ENCODE results near the gene ARFGAP1.

The ARFGAP1 gene

GRCh38 chr20:63307538-63308217 is 35.1 kb downstream of the ARFGAP1 start:
- no peak for DNase-seq (ENCODE audit: low read depth in 2 of 2)

GRCh38 chr20:63308218-63308911 is 35.8 kb downstream of the ARFGAP1 start:
- no peak for DNase-seq (ENCODE audit: low read depth in 2 of 2)

- no peak for DNase-seq (ENCODE audit: low read depth in 2 of 2)
Observed at GRCh38 chr20:63309261-63310071, 36.9 kb downstream of the ARFGAP1 start.

GRCh38 chr20:63310265-63310991 is 37.8 kb downstream of the ARFGAP1 start:
- DNase-seq (ENCODE audit: low read depth in 2 of 2), result no peak

GRCh38 chr20:63311186-63311832 is 38.7 kb downstream of the ARFGAP1 start:
- DNase-seq (ENCODE audit: low read depth in 2 of 2), result no peak

- no peak for DNase-seq (ENCODE audit: low read depth in 2 of 2)
Observed at GRCh38 chr20:63311833-63312243, 39.2 kb downstream of the ARFGAP1 start.

GRCh38 chr20:63312273-63312672 is 39.7 kb downstream of the ARFGAP1 start:
- DNase-seq (ENCODE audit: low read depth in 2 of 2), result no peak

- DNase-seq (ENCODE audit: low read depth in 2 of 2), result no peak
Observed at GRCh38 chr20:63312690-63313348, 40.2 kb downstream of the ARFGAP1 start.

- DNase-seq (ENCODE audit: low read depth in 2 of 2), result no peak
Observed at GRCh38 chr20:63313349-63314014, 40.9 kb downstream of the ARFGAP1 start.

GRCh38 chr20:63314015-63314471 is 41.4 kb downstream of the ARFGAP1 start:
- DNase-seq (ENCODE audit: low read depth in 2 of 2), result no peak

GRCh38 chr20:63314566-63315239 is 42.1 kb downstream of the ARFGAP1 start:
- DNase-seq (ENCODE audit: low read depth in 2 of 2), result no peak

- DNase-seq (ENCODE audit: low read depth in 2 of 2), result no peak
Observed at GRCh38 chr20:63315240-63315689, 42.7 kb downstream of the ARFGAP1 start.

- DNase-seq (ENCODE audit: low read depth in 2 of 2), result no peak
Observed at GRCh38 chr20:63315731-63316491, 43.3 kb downstream of the ARFGAP1 start.

GRCh38 chr20:63316502-63316921 is 43.9 kb downstream of the ARFGAP1 start:
- DNase-seq (ENCODE audit: low read depth in 2 of 2), result no peak

GRCh38 chr20:63317061-63317460 is 44.4 kb downstream of the ARFGAP1 start:
- DNase-seq (ENCODE audit: low read depth in 2 of 2), result no peak

GRCh38 chr20:63317601-63318291 is 45.1 kb downstream of the ARFGAP1 start:
- no peak for DNase-seq (ENCODE audit: low read depth in 2 of 2)

- no peak for DNase-seq (ENCODE audit: low read depth in 2 of 2)
Observed at GRCh38 chr20:63318391-63319163, 46.0 kb downstream of the ARFGAP1 start.
